ENCODE data around the gene MAP3K14. TPM values are rescaled to one million over a fixed set of nuclear protein-coding genes. Genes with fewer than 3 reads are reported as not detected.
"Not testable (repeated sequence)": the region's sequence is repeated elsewhere in the genome, so short reads cannot be mapped to it uniquely, and the experiment has no call there.

MAP3K14 gene
- total RNA-seq, 1 donor = 17.4 TPM

DNA sequence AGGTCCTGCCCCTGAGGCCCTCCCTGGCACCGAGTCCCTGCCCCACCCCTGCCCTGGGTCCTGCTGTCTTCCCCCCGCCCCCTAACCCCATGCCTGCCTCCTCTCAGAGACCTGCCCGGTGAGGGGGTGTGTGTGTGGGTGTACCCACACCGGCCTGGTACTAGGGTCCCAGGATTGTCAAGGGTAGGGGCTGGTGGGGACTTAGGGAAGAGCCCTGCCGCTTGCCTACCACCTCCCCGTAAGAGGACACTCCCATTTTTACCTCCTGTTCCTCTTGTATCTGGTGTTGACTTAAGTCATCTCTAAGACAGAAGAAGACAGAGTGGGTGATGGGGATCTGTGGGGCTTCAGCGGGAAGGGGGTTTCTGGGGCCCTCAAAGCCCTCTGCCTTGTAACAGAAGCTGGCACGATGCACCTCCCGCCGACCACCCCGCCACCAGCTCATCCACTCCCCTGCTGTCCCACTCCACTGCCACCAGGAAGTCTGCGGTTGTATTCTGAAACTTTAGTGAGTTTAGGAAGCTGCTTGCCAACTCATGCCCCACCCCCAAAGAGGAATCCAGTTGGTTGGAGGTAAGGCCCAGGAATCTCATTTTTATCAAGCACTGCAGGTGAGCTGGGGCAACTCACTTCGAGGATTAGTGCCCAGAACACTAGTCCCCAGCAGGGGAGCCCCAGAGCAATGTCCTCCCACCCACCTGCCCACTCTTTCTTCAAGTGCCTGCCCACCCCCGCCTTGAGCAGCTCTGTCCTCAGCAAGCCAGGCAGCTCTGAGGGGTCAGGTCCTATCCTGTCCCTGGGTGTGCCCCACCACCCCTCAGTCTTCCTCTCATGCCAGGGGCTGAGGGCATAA is 60.5 kb downstream of the MAP3K14 start:
- Histone ChIP-seq H3K4me3 (ENCODE audit: low read length) (no peak overlapping the region), H3K27me3 (ENCODE audit: insufficient read depth, low read length) (no peaks in the 10 kb centered on the region), H3K4me1 (ENCODE audit: insufficient read depth, low read length) (peaks cover 24% of the 10 kb centered on the region), H3K9me3 (ENCODE audit: low read depth, low read length) (no peaks in the 10 kb centered on the region)

GRCh38 chr17:45255358-45255757 is 61.5 kb downstream of the MAP3K14 start:
- H3K9me3 ChIP-seq (ENCODE audit: low read depth, low read length) = no peaks in the 10 kb centered on the region
- H3K27me3 ChIP-seq (ENCODE audit: insufficient read depth, low read length) = no peaks in the 10 kb centered on the region
- H3K4me1 ChIP-seq (ENCODE audit: insufficient read depth, low read length) = peaks cover 26% of the 10 kb centered on the region
- H3K4me3 ChIP-seq (ENCODE audit: low read length) = no peak overlapping the region

DNA sequence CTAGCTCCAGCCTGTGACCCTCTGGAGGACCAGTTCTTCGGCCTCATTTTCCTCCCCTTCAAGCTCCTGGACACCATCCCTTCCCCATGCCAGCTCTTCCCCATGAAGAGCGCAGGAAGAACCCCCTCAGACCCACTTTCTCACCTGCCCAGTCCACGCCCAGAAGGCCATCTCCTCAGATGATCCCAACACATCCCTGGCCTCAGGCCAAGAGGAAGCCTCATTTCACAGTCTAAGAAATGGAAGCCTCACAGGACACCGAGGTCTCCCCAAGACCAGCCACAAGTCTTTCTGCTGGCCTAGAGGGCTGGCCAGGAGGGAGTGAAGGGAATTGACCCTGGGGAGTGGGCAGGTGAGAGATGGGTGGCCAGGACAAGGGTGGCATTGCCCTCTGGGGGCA is 62.9 kb downstream of the MAP3K14 start:
- Histone ChIP-seq H3K27me3 (ENCODE audit: insufficient read depth, low read length) (no peaks in the 10 kb centered on the region), H3K4me1 (ENCODE audit: insufficient read depth, low read length) (peaks cover 29% of the 10 kb centered on the region), H3K9me3 (ENCODE audit: low read depth, low read length) (no peaks in the 10 kb centered on the region), H3K4me3 (ENCODE audit: low read length) (no peak overlapping the region)

DNA sequence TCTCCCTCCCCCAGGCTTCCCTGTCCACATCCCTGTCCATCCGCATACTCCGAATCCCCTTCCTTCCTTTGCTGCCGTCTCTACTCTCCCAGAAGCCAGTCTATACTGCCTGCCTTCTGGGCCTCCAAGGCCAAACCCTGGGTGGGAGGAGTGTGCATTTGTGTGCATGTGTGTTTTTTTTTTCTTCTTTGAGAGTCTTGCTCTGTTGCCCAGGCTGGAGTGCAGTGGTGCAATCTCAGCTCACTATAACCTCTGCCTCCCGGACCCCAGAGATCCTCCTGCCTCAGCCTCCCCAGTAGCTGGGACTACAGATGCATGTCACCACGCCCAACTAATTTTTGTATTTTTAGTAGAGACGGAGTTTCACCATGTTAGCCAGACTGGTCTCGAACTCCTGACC is 63.6 kb downstream of the MAP3K14 start:
- H3K27me3 ChIP-seq (ENCODE audit: insufficient read depth, low read length); H3K4me3 ChIP-seq (ENCODE audit: low read length); H3K9me3 ChIP-seq (ENCODE audit: low read depth, low read length): not testable (repeated sequence)
- peaks cover 35% of the 10 kb centered on the region for H3K4me1 ChIP-seq (ENCODE audit: insufficient read depth, low read length)

DNA sequence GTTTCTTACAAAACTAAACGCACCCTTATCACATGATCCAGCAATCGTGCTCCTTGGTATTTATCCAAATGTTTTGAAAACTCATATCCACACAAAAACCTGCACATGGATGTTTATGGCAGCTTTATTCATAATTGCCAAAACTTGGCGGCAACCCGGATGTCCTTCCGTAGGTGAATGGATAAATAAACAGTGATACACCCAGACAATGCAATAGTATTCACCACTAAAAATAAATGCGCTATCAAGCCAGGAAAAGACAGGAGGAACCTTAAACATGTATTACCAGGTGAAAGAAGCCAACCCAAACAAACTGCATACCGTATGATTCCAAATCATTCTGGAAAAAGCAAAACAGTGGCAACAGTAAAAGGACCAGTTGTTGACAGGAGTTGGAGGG is 64.9 kb downstream of the MAP3K14 start:
- H3K4me3 ChIP-seq (ENCODE audit: low read length) = no peak overlapping the region
- no peaks in the 10 kb centered on the region for H3K9me3 ChIP-seq (ENCODE audit: low read depth, low read length)
- H3K4me1 ChIP-seq (ENCODE audit: insufficient read depth, low read length) = peaks cover 41% of the 10 kb centered on the region
- H3K27me3 ChIP-seq (ENCODE audit: insufficient read depth, low read length) = no peaks in the 10 kb centered on the region

GRCh38 chr17:45248132-45248957 is 68.5 kb downstream of the MAP3K14 start:
- H3K4me3 ChIP-seq (ENCODE audit: low read length) = peak overlapping the region; percentile 52

DNA sequence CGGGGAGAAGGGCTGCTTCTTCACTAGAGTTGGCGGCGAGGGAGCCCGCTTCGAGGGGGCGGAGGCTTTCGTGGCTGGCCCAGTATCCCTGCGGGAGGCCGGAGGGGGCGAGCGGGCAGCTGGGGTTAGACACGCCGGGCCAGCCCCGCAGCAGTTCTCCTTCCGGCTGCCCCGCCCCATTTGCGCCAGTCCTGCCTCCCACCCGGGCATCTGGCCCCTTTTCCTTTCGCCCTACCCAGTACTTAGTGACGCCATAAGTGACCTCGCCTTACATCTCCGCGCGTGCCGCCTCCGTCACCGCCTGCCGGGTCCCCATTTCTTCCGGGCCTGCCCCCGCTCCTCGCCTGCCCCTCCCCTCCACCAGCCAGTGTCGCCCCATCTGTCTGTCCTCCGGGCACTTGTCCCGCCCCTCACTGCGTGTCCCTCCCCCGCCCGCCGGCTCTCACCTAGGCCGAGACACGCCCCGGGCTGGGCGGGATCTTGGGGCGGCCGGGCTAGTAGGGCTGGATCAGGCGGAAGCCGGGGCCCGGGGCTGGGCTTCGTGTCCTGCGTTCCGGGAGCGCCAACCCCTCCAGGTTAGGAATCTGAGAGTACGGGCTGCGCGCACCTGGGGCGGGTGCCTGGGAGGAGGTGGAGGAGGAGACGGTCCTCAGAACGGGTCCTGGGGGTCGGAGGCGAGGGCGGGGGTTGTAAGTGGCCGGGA is 69.2 kb downstream of the MAP3K14 start:
- Histone ChIP-seq H3K4me3 (ENCODE audit: low read length) (peak overlapping the region; percentile 52), H3K4me1 (ENCODE audit: insufficient read depth, low read length) (peaks cover 54% of the 10 kb centered on the region), H3K27me3 (ENCODE audit: insufficient read depth, low read length) (no peaks in the 10 kb centered on the region), H3K9me3 (ENCODE audit: low read depth, low read length) (no peaks in the 10 kb centered on the region)

More at GRCh38 chr17:45248132-45248957, 68.5 kb downstream of the MAP3K14 start:
- no peaks in the 10 kb centered on the region for H3K9me3 ChIP-seq (ENCODE audit: low read depth, low read length)
- H3K27me3 ChIP-seq (ENCODE audit: insufficient read depth, low read length) = no peaks in the 10 kb centered on the region
- peaks cover 54% of the 10 kb centered on the region for H3K4me1 ChIP-seq (ENCODE audit: insufficient read depth, low read length)

- peaks cover 54% of the 10 kb centered on the region for H3K4me1 ChIP-seq (ENCODE audit: insufficient read depth, low read length)
- H3K27me3 ChIP-seq (ENCODE audit: insufficient read depth, low read length) = no peaks in the 10 kb centered on the region
- no peaks in the 10 kb centered on the region for H3K9me3 ChIP-seq (ENCODE audit: low read depth, low read length)
- H3K4me3 ChIP-seq (ENCODE audit: low read length) = peak overlapping the region; percentile 52
Measured at GRCh38 chr17:45246861-45247428, 69.9 kb downstream of the MAP3K14 start.

DNA sequence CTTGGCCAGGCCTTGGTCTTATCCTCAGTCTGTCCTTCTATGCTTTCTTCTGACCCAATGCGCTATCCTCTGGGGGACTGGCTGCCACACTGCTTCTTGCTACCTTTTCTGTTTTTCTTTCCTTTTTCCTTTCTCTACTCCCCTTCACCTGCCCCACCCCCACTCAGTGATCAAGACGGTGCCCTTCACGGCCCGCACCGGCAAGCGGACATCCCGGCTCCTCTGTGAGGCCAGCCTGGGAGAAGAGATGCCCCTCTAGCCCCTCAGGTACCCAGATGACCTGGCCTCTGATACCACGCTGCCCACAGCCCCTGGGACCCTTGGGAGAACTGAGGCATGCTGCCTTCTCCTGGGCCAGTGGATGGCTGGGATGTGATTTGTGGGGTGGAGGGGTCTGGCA is 70.5 kb downstream of the MAP3K14 start:
- H3K4me3 ChIP-seq (ENCODE audit: low read length) = no peak overlapping the region
- H3K9me3 ChIP-seq (ENCODE audit: low read depth, low read length) = no peaks in the 10 kb centered on the region
- H3K4me1 ChIP-seq (ENCODE audit: insufficient read depth, low read length) = peaks cover 54% of the 10 kb centered on the region

DNA sequence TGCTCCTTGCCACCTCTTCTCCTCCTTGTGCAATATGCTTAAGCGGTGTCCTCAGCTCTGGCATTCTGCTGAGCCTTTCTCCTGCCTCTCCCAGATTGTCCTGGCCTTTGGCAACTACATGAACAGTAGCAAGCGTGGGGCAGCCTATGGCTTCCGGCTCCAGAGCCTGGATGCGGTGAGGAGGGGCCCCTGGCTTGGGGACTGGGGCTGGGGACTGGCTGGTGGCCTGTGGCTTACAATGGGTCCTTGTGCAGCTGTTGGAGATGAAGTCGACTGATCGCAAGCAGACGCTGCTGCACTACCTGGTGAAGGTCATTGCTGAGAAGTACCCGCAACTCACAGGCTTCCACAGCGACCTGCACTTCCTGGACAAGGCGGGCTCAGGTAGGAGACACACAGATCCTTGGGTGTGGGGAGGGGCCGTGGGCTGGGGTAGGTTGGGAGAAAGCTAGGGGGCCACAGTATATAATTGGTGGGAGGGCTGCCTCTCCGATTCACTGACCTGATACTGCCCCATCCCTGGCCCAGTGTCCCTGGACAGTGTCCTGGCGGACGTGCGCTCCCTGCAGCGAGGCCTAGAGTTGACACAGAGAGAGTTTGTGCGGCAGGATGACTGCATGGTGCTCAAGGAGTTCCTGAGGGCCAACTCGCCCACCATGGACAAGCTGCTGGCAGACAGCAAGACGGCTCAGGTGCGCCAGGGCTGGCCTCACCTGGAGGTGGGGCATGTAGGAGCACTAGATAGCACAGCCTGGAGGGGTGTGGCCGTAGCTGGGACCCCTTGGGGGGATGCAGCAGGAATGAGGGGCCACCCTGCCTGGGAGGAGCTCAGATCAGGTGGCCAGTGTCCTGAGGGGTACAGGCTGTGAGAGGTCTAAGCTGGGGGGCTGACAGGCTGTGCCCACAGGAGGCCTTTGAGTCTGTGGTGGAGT is 71.8 kb downstream of the MAP3K14 start:
- H3K4me3 ChIP-seq (ENCODE audit: low read length) = no peak overlapping the region
- no peaks in the 10 kb centered on the region for H3K27me3 ChIP-seq (ENCODE audit: insufficient read depth, low read length)
- H3K9me3 ChIP-seq (ENCODE audit: low read depth, low read length) = no peaks in the 10 kb centered on the region
- peaks cover 45% of the 10 kb centered on the region for H3K4me1 ChIP-seq (ENCODE audit: insufficient read depth, low read length)

More for the DNA sequence above, 70.5 kb downstream of the MAP3K14 start:
- no peaks in the 10 kb centered on the region for H3K27me3 ChIP-seq (ENCODE audit: insufficient read depth, low read length)

DNA sequence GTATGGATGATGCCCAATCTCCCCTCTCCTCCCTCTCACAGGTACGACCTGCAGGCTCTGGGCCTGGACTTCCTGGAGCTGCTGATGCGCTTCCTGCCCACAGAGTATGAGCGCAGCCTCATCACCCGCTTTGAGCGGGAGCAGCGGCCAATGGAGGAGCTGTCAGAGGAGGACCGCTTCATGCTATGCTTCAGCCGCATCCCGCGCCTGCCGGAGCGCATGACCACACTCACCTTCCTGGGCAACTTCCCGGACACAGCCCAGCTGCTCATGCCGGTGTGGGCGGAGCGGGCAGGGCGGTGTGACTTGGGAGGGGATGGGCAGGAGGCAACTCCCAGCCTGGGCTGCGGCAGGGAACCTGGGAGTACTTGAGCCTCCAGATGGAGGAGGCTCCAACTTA is 73.1 kb downstream of the MAP3K14 start:
- Histone ChIP-seq H3K4me3 (ENCODE audit: low read length) (no peak overlapping the region), H3K9me3 (ENCODE audit: low read depth, low read length) (no peaks in the 10 kb centered on the region), H3K4me1 (ENCODE audit: insufficient read depth, low read length) (peaks cover 40% of the 10 kb centered on the region), H3K27me3 (ENCODE audit: insufficient read depth, low read length) (no peaks in the 10 kb centered on the region)

DNA sequence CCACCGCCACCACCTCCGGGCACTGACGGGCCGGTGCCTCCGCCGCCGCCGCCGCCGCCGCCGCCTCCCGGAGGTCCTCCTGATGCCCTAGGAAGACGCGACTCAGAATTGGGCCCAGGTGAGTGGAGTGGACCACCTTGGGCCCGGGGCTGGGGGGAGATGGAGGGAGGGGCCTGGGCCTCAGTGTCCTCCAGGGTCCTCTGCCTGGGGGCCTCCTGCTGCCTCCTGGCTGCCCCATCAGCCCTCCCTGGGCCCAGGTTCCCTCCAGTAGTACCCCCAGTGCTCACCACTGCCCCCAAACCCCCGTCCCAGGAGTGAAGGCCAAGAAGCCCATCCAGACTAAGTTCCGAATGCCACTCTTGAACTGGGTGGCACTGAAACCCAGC is 74.8 kb downstream of the MAP3K14 start:
- Histone ChIP-seq H3K27me3 (ENCODE audit: insufficient read depth, low read length) (no peaks in the 10 kb centered on the region), H3K4me3 (ENCODE audit: low read length) (no peak overlapping the region), H3K9me3 (ENCODE audit: low read depth, low read length) (no peaks in the 10 kb centered on the region), H3K4me1 (ENCODE audit: insufficient read depth, low read length) (peaks cover 26% of the 10 kb centered on the region)

DNA sequence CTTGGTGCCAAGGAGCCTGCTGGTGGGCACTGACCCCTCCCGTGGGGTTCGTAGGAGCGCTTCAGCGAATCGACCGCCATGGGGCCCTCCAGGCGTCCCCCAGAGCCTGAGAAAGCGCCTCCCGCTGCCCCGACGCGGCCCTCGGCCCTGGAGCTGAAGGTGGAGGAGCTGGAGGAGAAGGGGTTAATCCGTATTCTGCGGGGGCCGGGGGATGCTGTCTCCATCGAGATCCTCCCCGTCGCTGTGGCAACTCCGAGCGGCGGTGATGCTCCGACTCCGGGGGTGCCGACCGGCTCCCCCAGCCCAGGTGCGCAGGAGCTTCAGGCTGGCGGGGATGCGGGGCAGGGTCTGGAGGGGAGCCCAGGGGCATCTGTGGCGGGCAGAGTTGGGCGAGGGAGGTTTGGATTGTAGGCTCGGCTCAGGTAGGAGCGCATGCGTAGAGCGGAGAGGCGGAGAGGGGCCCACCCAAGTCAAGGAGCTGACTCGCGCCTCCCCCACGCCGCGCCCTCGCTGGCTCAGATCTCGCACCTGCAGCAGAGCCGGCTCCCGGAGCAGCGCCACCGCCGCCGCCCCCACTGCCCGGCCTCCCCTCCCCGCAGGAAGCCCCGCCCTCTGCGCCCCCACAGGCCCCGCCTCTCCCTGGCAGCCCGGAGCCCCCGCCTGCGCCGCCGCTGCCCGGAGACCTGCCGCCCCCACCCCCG is 75.3 kb downstream of the MAP3K14 start:
- H3K4me1 ChIP-seq (ENCODE audit: insufficient read depth, low read length) = peaks cover 23% of the 10 kb centered on the region
- H3K4me3 ChIP-seq (ENCODE audit: low read length) = no peak overlapping the region
- H3K9me3 ChIP-seq (ENCODE audit: low read depth, low read length) = no peaks in the 10 kb centered on the region
- H3K27me3 ChIP-seq (ENCODE audit: insufficient read depth, low read length) = no peaks in the 10 kb centered on the region
